ENCODE data around the gene KIF20B.

DNA sequence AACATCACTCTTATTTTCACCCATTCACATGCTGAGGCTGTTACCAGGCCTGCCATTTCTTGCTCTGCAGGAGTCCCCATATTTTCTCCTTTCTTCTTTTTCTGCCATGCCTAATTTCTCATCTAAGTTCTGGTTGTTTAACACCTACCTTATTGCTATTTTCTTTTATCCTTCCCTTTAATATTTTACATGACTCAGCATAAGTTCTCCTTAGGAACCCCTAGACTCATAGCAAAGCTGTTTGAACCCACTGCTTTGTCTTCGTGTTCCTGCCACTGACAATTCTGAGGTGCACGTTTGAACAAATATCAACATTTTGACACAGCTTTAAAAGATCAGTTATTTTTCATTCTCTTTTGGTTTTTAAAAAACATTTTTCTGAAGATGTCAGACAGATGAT is 98.2 kb downstream of the KIF20B start:
- TF ChIP-seq, protein P1, sequence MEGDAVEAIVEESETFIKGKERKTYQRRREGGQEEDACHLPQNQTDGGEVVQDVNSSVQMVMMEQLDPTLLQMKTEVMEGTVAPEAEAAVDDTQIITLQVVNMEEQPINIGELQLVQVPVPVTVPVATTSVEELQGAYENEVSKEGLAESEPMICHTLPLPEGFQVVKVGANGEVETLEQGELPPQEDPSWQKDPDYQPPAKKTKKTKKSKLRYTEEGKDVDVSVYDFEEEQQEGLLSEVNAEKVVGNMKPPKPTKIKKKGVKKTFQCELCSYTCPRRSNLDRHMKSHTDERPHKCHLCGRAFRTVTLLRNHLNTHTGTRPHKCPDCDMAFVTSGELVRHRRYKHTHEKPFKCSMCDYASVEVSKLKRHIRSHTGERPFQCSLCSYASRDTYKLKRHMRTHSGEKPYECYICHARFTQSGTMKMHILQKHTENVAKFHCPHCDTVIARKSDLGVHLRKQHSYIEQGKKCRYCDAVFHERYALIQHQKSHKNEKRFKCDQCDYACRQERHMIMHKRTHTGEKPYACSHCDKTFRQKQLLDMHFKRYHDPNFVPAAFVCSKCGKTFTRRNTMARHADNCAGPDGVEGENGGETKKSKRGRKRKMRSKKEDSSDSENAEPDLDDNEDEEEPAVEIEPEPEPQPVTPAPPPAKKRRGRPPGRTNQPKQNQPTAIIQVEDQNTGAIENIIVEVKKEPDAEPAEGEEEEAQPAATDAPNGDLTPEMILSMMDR (IDR thresholded peaks at IDR 0.05) = no peak
- no peak for TF ChIP-seq POLR2A (IDR thresholded peaks at IDR 0.05)
